Stomach (tissue), 9 donors: Measurements from ENCODE around the gene GATA6. TPM values are rescaled to one million over a fixed set of nuclear protein-coding genes. Genes with fewer than 3 reads are reported as not detected.

ENCODE experiments used
- DNase-seq, 2 donors: peaks; one replicate each; pipeline versions ENCODE4 v3.0.0 to v3.0.0-alpha.2; 2013 to 2019
- H3K27ac ChIP-seq, 5 donors: fragments of 200-600 bp in 4 of 5; sonication (generic) in 4 of 5; one replicate each; pipeline ENCODE4 v1.5.1; 2013 to 2019; ENCODE audit warnings: mild to moderate bottlenecking in 1 of 5, moderate library complexity in 1 of 5
- H3K27me3 ChIP-seq, 3 donors: fragments of 200-600 bp; sonication (generic); one replicate each; pipeline ENCODE4 v1.5.1; 2017 to 2019; ENCODE audit warnings: mixed run types in 1 of 3
- H3K36me3 ChIP-seq, 4 donors: fragments of 200-600 bp; sonication (generic); 1 replicate in 3 of 4; 2 replicates in 1 of 4; pipeline ENCODE4 v1.5.1; 2016 to 2019
- H3K4me1 ChIP-seq, 4 donors: fragments of 200-600 bp; sonication (generic); one replicate each; pipeline ENCODE4 v1.5.1; 2016 to 2019
- H3K4me3 ChIP-seq, 4 donors: fragments of 200-600 bp; sonication (generic) in 3 of 4; one replicate each; pipeline ENCODE4 v1.5.1; 2016 to 2019; ENCODE audit warnings: mild to moderate bottlenecking in 1 of 4
- H3K9me3 ChIP-seq, 4 donors: fragments of 200-600 bp; sonication (generic); one replicate each; pipeline ENCODE4 v1.5.1; 2016 to 2019
- CTCF ChIP-seq, 7 experiments: fragments of 450-650 bp in 4 of 7; fragments of 200-600 bp in 3 of 7; sonication (generic) in 3 of 7; IDR thresholded peaks; one replicate each; pipeline ENCODE4 v1.5.1; 2016 to 2019; ENCODE audit warnings: antibody characterized with exemption in 7 of 7, control low read depth in 2 of 7, mild to moderate bottlenecking in 1 of 7
- EP300 ChIP-seq: sonication (generic); formaldehyde crosslinking; IDR thresholded peaks from one replicate; pipeline ENCODE4 v1.6.1; 2017; ENCODE audit warnings: antibody characterized with exemption
- POLR2A ChIP-seq, 4 donors: fragments of 450-650 bp; IDR thresholded peaks; one replicate each; pipeline ENCODE4 v1.6.1; 2016; ENCODE audit warnings: antibody characterized with exemption in 4 of 4, control low read depth in 2 of 4, mild to moderate bottlenecking in 1 of 4, moderate library complexity in 1 of 4
- POLR2AphosphoS5 ChIP-seq, 3 donors: sonication (generic); formaldehyde crosslinking; IDR thresholded peaks; one replicate each; pipeline ENCODE4 v1.6.1; 2016; ENCODE audit warnings: antibody characterized with exemption in 3 of 3
- WGBS, 5 donors: extraction: QIAGEN DNeasy Blood & Tissue Kit in 3 of 5; methylation state at CpG; one replicate each; pipeline versions ENCODE4 v1.1.5 to v1.1.7; 2013 to 2018; 5-methylcytosine and 5-hydroxymethylcytosine counted together
- intact Hi-C: fragments of 100-400 bp; cut with DNase I; formaldehyde crosslinking; loops from one replicate; pipeline ENCODE4 v1.15.1; 2023; ENCODE audit warnings: low total_unique reads
- polyA plus RNA-seq, 3 donors: library from polyadenylated mRNA; stranded (reverse); fragments of 200-250 nt; gene quantifications; one replicate each; pipeline ENCODE4 v1.2.3, GENCODE V29; 2013
- total RNA-seq, 5 donors: library from RNA; depleted of rRNA; stranded (reverse); fragments of >200 nt; gene quantifications; one replicate each; pipeline versions ENCODE4 v1.1.0 to v1.2.3, GENCODE V29; 2014 to 2016
- donor health status: healthy with polysubstance abuse.
- donor health status: Bipolar disorder and iron deficiency.
- donor health status: healthy.

Gene GATA6
- total and polyA plus RNA-seq, 8 donors = 11.9 to 194 (median 75.7) TPM

GRCh38 chr18:22161090-22161489, 8.3 kb upstream of the GATA6 start:
- peaks cover 0 to 25% (median 13%) of the 10 kb centered on the region in 4 donors for H3K4me1 ChIP-seq
- WGBS, 5 donors = 73 to 82% (median 79%) methylated on average over 5 of the region's 5 CpGs
- H3K4me3 ChIP-seq = no peak overlapping the region
- no peak overlapping the region for H3K27ac ChIP-seq
- intact Hi-C loops = no loop called here
- H3K36me3 ChIP-seq = no peaks in the 10 kb centered on the region
- peaks cover 0 to 51% (median 24%) of the 10 kb centered on the region in 3 donors for H3K27me3 ChIP-seq
- no peaks in the 10 kb centered on the region for H3K9me3 ChIP-seq
- DNase-seq = no peak
- TF ChIP-seq POLR2AphosphoS5 (IDR thresholded peaks at IDR 0.05) (no peak), POLR2A (IDR thresholded peaks at IDR 0.05) (no peak), EP300 (no peak), CTCF (IDR thresholded peaks at IDR 0.05) (no peak)

- intact Hi-C loops = no loop called here
- WGBS, 5 donors = 42 to 54% (median 52%) methylated on average over 8 of the region's 8 CpGs
- H3K27ac ChIP-seq = peak overlapping the region; percentile 73 to 97 (median 95)
- DNase-seq = peak in 1 of 2 donors; percentile 35
- H3K4me1 ChIP-seq = peaks cover 1 to 33% (median 25%) of the 10 kb centered on the region in 4 donors
- H3K9me3 ChIP-seq = no peaks in the 10 kb centered on the region
- peaks cover 8 to 75% (median 48%) of the 10 kb centered on the region in 3 donors for H3K27me3 ChIP-seq
- TF ChIP-seq CTCF (IDR thresholded peaks at IDR 0.05) (no peak), POLR2A (IDR thresholded peaks at IDR 0.05) (no peak), EP300 (no peak), POLR2AphosphoS5 (IDR thresholded peaks at IDR 0.05) (no peak)
- H3K36me3 ChIP-seq = no peaks in the 10 kb centered on the region
- H3K4me3 ChIP-seq = no peak overlapping the region
Measured at GRCh38 chr18:22163416-22164161, 5.8 kb upstream of the GATA6 start.

GRCh38 chr18:22164337-22165048, 4.9 kb upstream of the GATA6 start:
- no peaks in the 10 kb centered on the region for H3K36me3 ChIP-seq
- intact Hi-C loops = no loop called here
- DNase-seq = peak; percentile 48 to 82
- TF ChIP-seq CTCF (IDR thresholded peaks at IDR 0.05) (no peak), POLR2A (IDR thresholded peaks at IDR 0.05) (no peak), POLR2AphosphoS5 (IDR thresholded peaks at IDR 0.05) (peak in 2 of 3 donors; percentile 13 to 32), EP300 (no peak)
- WGBS, 5 donors = 12 to 23% (median 15%) methylated on average over 16 of the region's 16 CpGs
- H3K4me3 ChIP-seq = peak overlapping the region; percentile 67 to 89 (median 80)
- H3K9me3 ChIP-seq = no peaks in the 10 kb centered on the region
- H3K27ac ChIP-seq = peak overlapping the region; percentile 90 to 97 (median 95)
- H3K4me1 ChIP-seq = peaks cover 8 to 42% (median 34%) of the 10 kb centered on the region in 4 donors
- H3K27me3 ChIP-seq = peaks cover 8 to 84% (median 57%) of the 10 kb centered on the region in 3 donors

GRCh38 chr18:22165049-22165602, 4.3 kb upstream of the GATA6 start:
- Histone ChIP-seq H3K27ac (peak overlapping the region; percentile 90 to 97 (median 95)), H3K9me3 (no peaks in the 10 kb centered on the region), H3K36me3 (no peaks in the 10 kb centered on the region), H3K4me1 (peaks cover 8 to 48% (median 40%) of the 10 kb centered on the region in 4 donors), H3K4me3 (peak overlapping the region; percentile 67 to 89 (median 80)), H3K27me3 (peaks cover 8 to 91% (median 62%) of the 10 kb centered on the region in 3 donors)
- peak in 1 of 2 donors; percentile 45 for DNase-seq
- intact Hi-C loops = no loop called here
- 2 to 15% (median 7%) methylated on average over 46 to 50 of the region's 50 CpGs for WGBS, 5 donors
- TF ChIP-seq CTCF (IDR thresholded peaks at IDR 0.05) (no peak), POLR2AphosphoS5 (IDR thresholded peaks at IDR 0.05) (no peak), POLR2A (IDR thresholded peaks at IDR 0.05) (no peak), EP300 (no peak)
